DND-41 (cell line): ENCODE measurements around the gene PCGF5.

Experiments
- ATAC-seq: fragments of 200-7000 bp; cut with Tn5 transposase; 3 replicates; pipeline ENCODE4 v1.9.1; 2021; ENCODE audit warnings: low read depth; ENCODE audit not compliant: insufficient read depth
- DNase-seq: peaks from one replicate; pipeline ENCODE4 v3.0.0-alpha.2; 2020
- H2AFZ ChIP-seq: 2 replicates; pipeline ENCODE4 v1.6.0; 2012; ENCODE audit warnings: low read depth, low read length
- H3K27ac ChIP-seq: 2 replicates; pipeline ENCODE4 v1.5.1; 2012; ENCODE audit warnings: low read length, inconsistent platforms
- H3K27me3 ChIP-seq: fragments of 200-600 bp; sonication (generic); 2 replicates; pipeline ENCODE4 v1.6.0; 2012; ENCODE audit warnings: low read length, mild to moderate bottlenecking, inconsistent platforms; ENCODE audit not compliant: insufficient read depth, poor library complexity
- H3K36me3 ChIP-seq: 2 replicates; pipeline ENCODE4 v1.5.1; 2012; ENCODE audit warnings: low read length, inconsistent platforms; ENCODE audit not compliant: insufficient read depth
- H3K4me1 ChIP-seq: 2 replicates; pipeline ENCODE4 v1.5.1; 2012; ENCODE audit warnings: mild to moderate bottlenecking, low read length; ENCODE audit not compliant: insufficient read depth
- H3K4me2 ChIP-seq: 2 replicates; pipeline ENCODE4 v1.6.0; 2012; ENCODE audit warnings: mild to moderate bottlenecking, moderate library complexity, low read length, inconsistent platforms; ENCODE audit not compliant: insufficient read depth
- H3K4me3 ChIP-seq, 2 experiments: fragments of 200-600 bp in 1 of 2; shearing (Covaris generic) in 1 of 2; 2 replicates each; pipeline ENCODE4 v1.5.1; 2012 to 2016; ENCODE audit warnings: inconsistent platforms in 2 of 2, low read length in 2 of 2, mild to moderate bottlenecking in 2 of 2, low read depth in 1 of 2, moderate library complexity in 1 of 2
- H3K79me2 ChIP-seq: 2 replicates; pipeline ENCODE4 v1.6.0; 2012; ENCODE audit warnings: low read length, inconsistent platforms; ENCODE audit not compliant: insufficient read depth
- H3K9ac ChIP-seq: 2 replicates; pipeline ENCODE4 v1.6.0; 2012; ENCODE audit warnings: low read depth, mild to moderate bottlenecking, inconsistent platforms, low read length, moderate library complexity
- H3K9me3 ChIP-seq: 2 replicates; pipeline ENCODE4 v1.5.1; 2012; ENCODE audit warnings: low read length, moderate library complexity, mild to moderate bottlenecking, inconsistent platforms; ENCODE audit not compliant: insufficient read depth, severe bottlenecking
- H4K20me1 ChIP-seq: 2 replicates; pipeline ENCODE4 v1.6.0; 2012; ENCODE audit warnings: low read length; ENCODE audit not compliant: insufficient read depth
- EZH2 ChIP-seq: IDR thresholded peaks from 3 replicates; pipeline ENCODE4 v1.6.1; 2012; ENCODE audit warnings: borderline replicate concordance, low read depth, mild to moderate bottlenecking, moderate library complexity, low read length, inconsistent platforms; ENCODE audit not compliant: severe bottlenecking
- TF ChIP-seq, protein P1 (sequence below): IDR thresholded peaks from 2 replicates; pipeline ENCODE4 v1.5.1; 2012; ENCODE audit warnings: borderline replicate concordance, low read length, moderate library complexity, mild to moderate bottlenecking; ENCODE audit not compliant: poor library complexity, severe bottlenecking; ENCODE audit errors: extremely low read depth

PCGF5 gene

DNA sequence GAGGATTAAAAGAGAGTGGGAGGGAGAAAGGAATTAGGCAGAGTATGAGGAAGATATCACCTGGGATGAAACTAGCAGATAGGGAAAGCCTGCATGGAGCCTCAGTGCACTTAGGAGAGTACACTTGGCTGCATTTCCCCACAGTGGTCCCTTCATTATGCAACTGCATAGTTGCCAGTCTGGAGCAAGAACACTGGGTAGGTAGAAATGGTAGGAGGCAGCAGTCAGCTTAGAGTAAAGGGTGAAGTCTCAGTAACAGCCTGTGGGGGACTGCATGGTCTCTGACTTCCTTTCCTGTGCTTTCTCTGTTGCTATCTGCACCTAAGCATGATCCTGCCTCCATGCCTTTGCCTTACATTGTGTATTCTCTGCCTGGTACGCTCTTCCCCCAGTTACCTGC lies 14.0 kb upstream of the PCGF5 start:
- Histone ChIP-seq H3K27me3 (no peaks in the 10 kb centered on the region), H2AFZ (no peak overlapping the region), H3K36me3 (no peaks in the 10 kb centered on the region), H3K4me2 (no peak overlapping the region), H3K79me2 (peaks cover 96% of the 10 kb centered on the region), H3K9ac (no peak overlapping the region), H3K9me3 (no peaks in the 10 kb centered on the region), H4K20me1 (peaks cover 66% of the 10 kb centered on the region; the same call in 1 of the 2 replicates), H3K4me3 (no peak overlapping the region), H3K4me1 (peaks cover 41% of the 10 kb centered on the region), H3K27ac (no peak overlapping the region)
- DNase-seq (no peak), ATAC-seq (peak; percentile 60)
- TF ChIP-seq EZH2: no peak
- TF ChIP-seq, protein P1, sequence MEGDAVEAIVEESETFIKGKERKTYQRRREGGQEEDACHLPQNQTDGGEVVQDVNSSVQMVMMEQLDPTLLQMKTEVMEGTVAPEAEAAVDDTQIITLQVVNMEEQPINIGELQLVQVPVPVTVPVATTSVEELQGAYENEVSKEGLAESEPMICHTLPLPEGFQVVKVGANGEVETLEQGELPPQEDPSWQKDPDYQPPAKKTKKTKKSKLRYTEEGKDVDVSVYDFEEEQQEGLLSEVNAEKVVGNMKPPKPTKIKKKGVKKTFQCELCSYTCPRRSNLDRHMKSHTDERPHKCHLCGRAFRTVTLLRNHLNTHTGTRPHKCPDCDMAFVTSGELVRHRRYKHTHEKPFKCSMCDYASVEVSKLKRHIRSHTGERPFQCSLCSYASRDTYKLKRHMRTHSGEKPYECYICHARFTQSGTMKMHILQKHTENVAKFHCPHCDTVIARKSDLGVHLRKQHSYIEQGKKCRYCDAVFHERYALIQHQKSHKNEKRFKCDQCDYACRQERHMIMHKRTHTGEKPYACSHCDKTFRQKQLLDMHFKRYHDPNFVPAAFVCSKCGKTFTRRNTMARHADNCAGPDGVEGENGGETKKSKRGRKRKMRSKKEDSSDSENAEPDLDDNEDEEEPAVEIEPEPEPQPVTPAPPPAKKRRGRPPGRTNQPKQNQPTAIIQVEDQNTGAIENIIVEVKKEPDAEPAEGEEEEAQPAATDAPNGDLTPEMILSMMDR: no peak

DNA sequence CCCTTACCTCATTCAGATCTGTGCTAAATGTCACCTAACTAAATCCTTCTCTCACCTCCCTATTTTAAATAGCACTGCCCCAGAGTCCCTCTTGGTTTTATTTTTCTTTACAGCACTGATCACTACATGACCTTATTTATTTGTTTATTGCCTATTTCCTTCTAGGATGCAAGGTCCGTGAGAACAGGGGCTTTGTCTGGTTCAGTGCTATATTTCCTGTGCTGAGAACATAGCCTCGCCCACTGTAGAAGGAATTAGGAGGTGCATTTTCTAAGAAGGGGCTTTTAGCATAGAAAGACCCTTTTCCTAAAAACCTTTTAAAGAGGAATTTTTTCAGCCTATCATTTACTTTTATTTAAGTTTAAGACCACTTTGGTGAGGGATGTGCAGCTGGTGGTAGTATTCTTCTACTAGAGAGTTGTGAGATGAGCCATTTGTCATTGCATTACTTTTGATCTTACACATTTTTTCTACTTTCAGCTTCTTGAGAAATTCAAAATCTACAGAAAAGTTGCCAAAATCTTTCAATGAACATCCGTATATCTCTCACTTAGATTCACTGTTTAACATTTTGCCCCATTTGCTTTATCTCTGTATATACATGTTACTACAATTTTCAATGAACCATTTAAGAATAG lies 13.5 kb upstream of the PCGF5 start:
- no peak overlapping the region for H2AFZ ChIP-seq
- H3K27me3 ChIP-seq: no peaks in the 10 kb centered on the region
- TF ChIP-seq EZH2: no peak
- TF ChIP-seq, protein P1: no peak
- H3K4me1 ChIP-seq: peaks cover 36% of the 10 kb centered on the region
- H3K9me3 ChIP-seq: no peaks in the 10 kb centered on the region
- H3K4me3 ChIP-seq: no peak overlapping the region
- H4K20me1 ChIP-seq: peaks cover 70% of the 10 kb centered on the region; the same call in 1 of the 2 replicates
- no peak overlapping the region for H3K27ac ChIP-seq
- DNase-seq (no peak), ATAC-seq (no peak)
- no peaks in the 10 kb centered on the region for H3K36me3 ChIP-seq
- H3K4me2 ChIP-seq: no peak overlapping the region
- no peak overlapping the region for H3K9ac ChIP-seq
- peaks cover 97% of the 10 kb centered on the region for H3K79me2 ChIP-seq

DNA sequence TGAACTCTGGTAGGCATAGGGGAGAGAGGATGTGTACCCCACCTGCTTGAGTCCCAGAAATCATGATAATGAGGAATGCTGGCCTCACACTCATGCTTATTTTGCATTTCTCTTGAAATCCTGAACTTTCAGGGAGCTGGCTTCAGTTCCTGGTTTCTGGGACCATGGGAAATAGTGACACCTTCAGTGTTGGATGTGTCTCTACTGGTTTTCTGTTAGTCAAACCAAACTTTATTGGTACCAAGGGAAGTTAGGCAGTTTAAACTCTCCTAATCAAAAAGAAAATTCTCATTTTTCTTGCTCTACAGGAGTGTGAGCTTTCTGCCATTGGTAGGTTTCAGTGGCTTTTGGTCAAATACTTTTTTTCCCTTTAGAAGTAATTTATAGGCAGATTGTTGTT lies 11.8 kb upstream of the PCGF5 start:
- ATAC-seq (no peak), DNase-seq (no peak)
- H3K27ac ChIP-seq: 0 out of 2 replicates have a peak overlapping the region, but pooled peaks have one; percentile 20
- peaks cover 97% of the 10 kb centered on the region for H3K79me2 ChIP-seq
- no peak overlapping the region for H3K4me2 ChIP-seq
- H4K20me1 ChIP-seq: peaks cover 62% of the 10 kb centered on the region; the same call in 1 of the 2 replicates
- no peaks in the 10 kb centered on the region for H3K36me3 ChIP-seq
- no peak overlapping the region for H3K9ac ChIP-seq
- no peak overlapping the region for H2AFZ ChIP-seq
- no peaks in the 10 kb centered on the region for H3K27me3 ChIP-seq
- no peak for TF ChIP-seq EZH2
- no peak overlapping the region for H3K4me3 ChIP-seq
- peaks cover 21% of the 10 kb centered on the region for H3K4me1 ChIP-seq
- no peaks in the 10 kb centered on the region for H3K9me3 ChIP-seq

DNA sequence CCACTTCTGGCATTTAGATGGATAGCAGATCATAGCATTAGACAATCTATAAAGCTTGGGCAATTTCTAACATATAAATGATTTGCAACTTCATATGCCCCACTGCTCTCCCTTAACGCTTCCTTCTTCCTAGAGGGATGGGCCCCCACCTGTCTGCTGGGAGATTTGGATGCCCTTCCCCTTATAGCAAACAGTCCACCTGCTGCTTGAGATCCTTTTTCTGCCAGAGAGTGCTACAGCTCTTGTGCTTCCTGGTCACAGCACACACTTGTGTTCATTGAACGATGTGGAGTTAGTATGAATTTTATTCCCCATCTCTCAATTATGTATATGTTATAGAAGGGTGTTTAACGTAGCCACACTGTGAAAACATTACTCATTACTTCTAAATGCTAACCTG lies 10.4 kb upstream of the PCGF5 start:
- Histone ChIP-seq H3K4me2 (no peak overlapping the region), H3K27ac (no peak overlapping the region), H4K20me1 (peaks cover 60% of the 10 kb centered on the region; the same call in 1 of the 2 replicates), H3K9me3 (no peaks in the 10 kb centered on the region), H3K4me3 (no peak overlapping the region), H3K27me3 (no peaks in the 10 kb centered on the region), H3K79me2 (peaks cover 97% of the 10 kb centered on the region), H3K9ac (no peak overlapping the region), H3K36me3 (no peaks in the 10 kb centered on the region), H2AFZ (no peak overlapping the region), H3K4me1 (peaks cover 19% of the 10 kb centered on the region)
- ATAC-seq: no peak
- TF ChIP-seq, protein P1: no peak
- no peak for TF ChIP-seq EZH2
- DNase-seq: no peak
